NT2/D1 (cell line): ENCODE data around the gene UNC45A.

Experiments used
- SUZ12 ChIP-seq: IDR thresholded peaks from 2 replicates; pipeline ENCODE4 v1.6.1; 2011; ENCODE audit not compliant: insufficient read length, insufficient read depth; ENCODE audit errors: extremely low read depth
- YY1 ChIP-seq: IDR thresholded peaks from 2 replicates; pipeline ENCODE4 v1.6.1; 2011; ENCODE audit not compliant: insufficient read length, insufficient read depth

GRCh38 chr15:90988296-90988695, 53.2 kb downstream of the UNC45A start:
- no peak for TF ChIP-seq YY1
- no peak for TF ChIP-seq SUZ12
